ENCODE data around the gene HIPK3.
"Not testable (repeated sequence)": the region's sequence is repeated elsewhere in the genome, so short reads cannot be mapped to it uniquely, and the experiment has no call there.

HIPK3 gene

DNA sequence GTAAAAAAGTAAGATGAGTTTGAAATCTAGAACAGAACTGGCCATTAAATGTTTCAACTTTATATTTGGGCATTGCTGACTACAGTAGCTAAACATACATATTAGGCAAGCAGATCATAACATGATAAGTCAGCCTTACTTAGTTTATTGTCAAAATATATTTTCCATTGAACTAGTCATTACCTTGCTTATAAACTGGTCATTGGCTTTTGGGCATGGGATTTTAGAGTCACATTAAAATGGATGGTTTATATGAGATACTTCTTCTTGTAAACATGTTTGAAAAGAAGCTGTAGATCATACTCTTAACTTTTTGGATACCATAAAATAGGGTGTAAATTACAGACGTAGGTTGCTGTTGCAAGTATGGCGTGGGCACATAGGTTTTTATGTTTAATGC, 2.7 kb downstream of the HIPK3 start:
- no peak for DNase-seq (ENCODE audit: low read depth)

DNA sequence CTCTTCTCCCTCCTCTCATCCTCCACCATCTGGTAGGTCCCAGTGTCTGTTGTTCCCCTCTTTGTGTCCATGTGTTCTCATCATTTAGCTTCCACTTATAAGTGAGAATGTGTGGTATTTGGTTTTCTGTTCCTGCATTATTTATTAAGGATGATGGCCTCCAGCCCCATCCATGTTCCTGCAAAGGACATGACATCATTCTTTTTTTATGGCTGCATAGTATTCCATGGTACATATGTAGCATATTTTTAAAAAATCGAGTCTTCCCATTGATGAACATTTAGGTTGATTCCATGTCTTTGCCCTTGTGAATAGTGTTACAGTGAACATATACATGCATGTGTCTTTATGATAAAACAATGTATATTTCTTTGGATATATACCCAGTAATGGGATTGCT, 4.2 kb downstream of the HIPK3 start:
- not testable (repeated sequence) for DNase-seq (ENCODE audit: low read depth)

DNA sequence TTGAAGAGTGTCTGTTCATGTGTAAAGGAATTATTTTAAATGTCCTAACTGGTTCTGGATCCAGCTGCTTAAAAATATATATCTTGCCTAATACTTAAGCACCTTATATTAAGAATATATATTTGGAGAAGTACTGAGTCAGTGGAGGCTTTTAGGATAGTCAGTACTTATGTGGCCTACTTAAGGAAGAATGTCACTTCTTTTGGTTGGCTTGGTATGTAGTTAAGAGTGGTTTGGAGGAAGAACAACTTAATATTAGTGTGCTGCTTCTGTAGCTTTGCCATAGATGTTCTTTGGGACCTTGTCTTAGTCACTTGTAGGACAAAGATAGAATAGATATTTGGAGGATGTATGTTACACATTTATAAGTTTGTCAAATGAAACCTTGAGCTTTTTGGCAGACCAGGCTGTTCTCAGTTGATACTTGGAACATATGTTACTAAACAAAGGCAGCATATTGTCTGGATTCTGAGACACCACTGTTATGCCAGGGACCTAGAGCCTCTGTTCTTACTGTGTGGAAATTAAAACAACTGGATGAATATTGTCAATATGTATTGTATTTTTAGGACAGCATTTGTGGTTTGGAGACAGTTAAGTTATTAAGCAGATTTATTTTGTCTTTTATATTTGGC, 4.9 kb downstream of the HIPK3 start:
- DNase-seq (ENCODE audit: low read depth) = no peak

DNA sequence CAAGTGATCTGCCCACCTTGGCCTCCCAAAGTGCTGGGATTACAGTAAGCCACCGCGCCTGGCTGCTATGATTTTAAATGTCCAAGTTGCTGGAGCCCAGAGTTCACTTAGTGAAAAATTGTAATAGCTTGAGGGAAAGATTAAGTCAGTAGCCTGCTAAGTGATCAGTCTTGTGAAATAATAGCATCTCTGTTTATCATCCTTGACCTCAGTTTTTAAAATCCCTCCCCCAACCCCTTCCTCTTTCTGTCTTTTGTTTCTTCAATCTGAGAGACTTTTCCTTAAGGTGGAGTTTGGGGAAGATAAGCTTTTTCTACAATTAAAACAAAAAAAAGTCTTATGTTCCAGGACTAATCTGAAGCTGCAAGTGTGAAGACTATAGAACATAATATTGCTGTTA, 6.4 kb downstream of the HIPK3 start:
- no peak for DNase-seq (ENCODE audit: low read depth)

DNA sequence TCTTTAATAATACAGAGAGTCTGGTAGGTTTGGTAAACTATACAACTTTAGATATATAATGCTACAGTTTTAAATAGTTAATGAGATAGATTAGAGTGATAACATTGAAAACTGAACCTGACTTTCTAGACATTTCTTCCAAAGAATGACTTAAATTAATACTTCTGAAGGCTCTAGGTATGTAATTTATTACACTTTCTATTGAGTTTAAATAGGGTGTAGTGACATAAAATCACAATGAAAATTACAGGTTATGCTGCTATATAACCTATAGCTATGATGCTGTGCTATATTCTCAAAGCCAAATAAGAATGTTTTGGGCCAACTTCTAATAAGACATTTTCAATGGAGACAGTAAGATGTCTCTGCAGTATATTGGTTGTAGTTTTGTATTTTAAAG, 7.7 kb downstream of the HIPK3 start:
- DNase-seq (ENCODE audit: low read depth) = no peak

- DNase-seq (ENCODE audit: low read depth) = no peak
Observed at GRCh38 chr11:33266393-33267215, 9.4 kb downstream of the HIPK3 start.

DNA sequence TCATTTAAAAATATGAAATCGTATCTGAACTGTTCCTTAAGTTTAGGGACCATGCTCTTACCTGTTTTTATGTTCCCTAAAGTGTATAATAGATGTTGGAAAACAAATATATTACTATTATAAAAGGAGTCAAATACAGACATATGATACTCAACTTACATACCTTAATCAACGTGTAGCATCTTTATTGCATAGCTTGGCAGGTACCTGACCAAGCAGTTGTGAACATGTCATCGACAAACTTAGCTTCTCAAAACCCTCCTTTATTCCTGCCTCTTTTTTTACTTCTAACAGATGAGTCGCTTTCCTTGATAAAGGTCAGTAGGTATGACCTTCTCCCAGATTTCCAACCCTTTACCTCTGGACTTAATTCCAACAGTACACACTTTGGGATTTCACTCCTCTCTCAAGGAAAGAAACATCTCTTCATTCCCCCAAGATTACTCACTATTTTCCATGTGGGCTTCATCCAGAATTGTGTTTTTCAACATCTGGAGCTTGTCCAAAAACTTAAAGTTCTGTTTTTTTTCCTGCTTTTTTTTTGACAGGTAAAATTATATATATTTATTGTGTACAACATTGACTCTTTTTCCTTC, 11.9 kb downstream of the HIPK3 start:
- no peak for DNase-seq (ENCODE audit: low read depth)

GRCh38 chr11:33269822-33270221, 12.6 kb downstream of the HIPK3 start:
- no peak for DNase-seq (ENCODE audit: low read depth)

DNA sequence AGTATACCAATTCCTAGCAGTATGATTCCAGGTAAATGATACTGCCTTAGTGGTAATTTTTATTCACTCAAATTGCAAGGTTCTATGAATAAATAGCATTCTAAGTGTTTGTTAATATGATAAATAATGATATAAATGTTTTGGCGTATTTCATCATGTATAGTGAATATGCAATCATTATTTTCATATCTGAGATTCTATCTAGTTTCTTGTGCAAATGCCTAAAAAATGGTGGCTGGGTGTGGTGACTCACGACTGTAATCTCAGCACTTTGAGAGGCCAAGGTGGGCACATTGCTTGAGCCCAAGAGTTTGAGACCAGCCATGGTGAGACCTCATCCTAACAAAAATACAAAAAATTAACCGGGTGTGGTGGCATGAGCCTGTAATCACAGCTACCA, 13.9 kb downstream of the HIPK3 start:
- DNase-seq (ENCODE audit: low read depth) = no peak

GRCh38 chr11:33272338-33273107, 15.3 kb downstream of the HIPK3 start:
- DNase-seq (ENCODE audit: low read depth) = no peak

- no peak for DNase-seq (ENCODE audit: low read depth)
Observed at GRCh38 chr11:33273656-33274055, 16.5 kb downstream of the HIPK3 start.

DNA sequence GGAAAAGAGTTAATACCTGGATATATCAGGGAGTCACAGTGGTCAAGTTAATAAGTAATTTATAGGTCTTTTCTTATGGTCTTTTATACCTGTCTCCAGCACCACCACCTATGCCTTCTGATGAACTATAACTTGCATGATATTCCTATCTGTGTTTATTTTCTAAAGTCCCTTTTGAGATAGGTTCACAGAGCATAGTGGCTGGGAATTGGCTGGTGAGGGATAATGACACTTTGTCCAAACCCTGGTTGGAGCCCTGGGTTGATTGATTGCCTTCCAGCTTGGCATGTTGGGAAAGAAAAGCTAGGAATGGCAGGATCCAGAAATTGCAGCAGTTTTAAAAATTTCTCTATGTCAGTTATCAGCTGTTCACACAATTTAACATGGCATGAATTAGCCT, 23.2 kb downstream of the HIPK3 start:
- DNase-seq (ENCODE audit: low read depth) = no peak

GRCh38 chr11:33281758-33282157, 24.6 kb downstream of the HIPK3 start:
- no peak for DNase-seq (ENCODE audit: low read depth)

DNA sequence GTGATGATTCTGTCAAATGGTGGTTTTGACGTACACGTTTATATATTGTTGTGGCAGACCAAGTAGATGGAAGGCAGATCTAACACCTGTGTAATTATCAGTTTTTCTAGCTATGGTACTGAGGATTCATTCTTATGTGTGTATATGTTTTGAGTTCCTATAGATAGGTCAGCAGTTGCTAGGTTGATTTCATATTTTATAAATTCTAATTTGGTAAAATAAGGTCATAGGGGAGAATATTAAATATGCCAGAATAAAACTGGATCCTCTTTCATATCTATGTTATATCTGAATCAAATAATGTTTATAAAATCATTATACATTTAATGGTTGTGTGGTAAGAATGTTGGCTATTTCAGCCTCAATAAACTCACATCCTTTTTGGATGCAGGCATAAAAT, 27.6 kb downstream of the HIPK3 start:
- no peak for DNase-seq (ENCODE audit: low read depth)

DNA sequence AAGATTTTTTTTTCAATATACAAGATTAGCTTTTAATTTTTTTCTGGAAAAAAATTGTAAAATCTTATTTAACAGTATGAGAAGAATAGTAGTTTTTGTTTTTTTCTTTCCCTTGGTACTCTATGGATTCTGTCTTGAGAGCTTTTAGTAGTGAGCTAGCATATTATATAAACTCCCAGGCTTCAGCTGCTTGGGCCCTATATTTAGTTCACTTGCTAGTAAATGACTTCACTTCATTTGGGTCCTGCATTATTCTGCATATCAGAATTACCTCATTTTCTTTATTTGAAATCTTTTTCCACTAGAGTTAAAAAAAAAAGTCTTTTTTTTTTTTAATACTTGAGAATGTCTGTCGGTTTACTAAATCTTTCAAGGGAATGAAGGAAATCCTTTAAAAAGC, 33.1 kb downstream of the HIPK3 start:
- no peak for DNase-seq (ENCODE audit: low read depth)

- no peak for DNase-seq (ENCODE audit: low read depth)
Observed at GRCh38 chr11:33291004-33291777, 34.0 kb downstream of the HIPK3 start.

- no peak for DNase-seq (ENCODE audit: low read depth)
Observed at GRCh38 chr11:33292311-33292710, 35.1 kb downstream of the HIPK3 start.

- DNase-seq (ENCODE audit: low read depth) = no peak
Observed at GRCh38 chr11:33294224-33294623, 37.0 kb downstream of the HIPK3 start.

- DNase-seq (ENCODE audit: low read depth) = no peak
Observed at GRCh38 chr11:33294797-33295196, 37.6 kb downstream of the HIPK3 start.

- no peak for DNase-seq (ENCODE audit: low read depth)
Observed at GRCh38 chr11:33296695-33297094, 39.5 kb downstream of the HIPK3 start.

GRCh38 chr11:33303541-33303940, 46.4 kb downstream of the HIPK3 start:
- DNase-seq (ENCODE audit: low read depth) = no peak

DNA sequence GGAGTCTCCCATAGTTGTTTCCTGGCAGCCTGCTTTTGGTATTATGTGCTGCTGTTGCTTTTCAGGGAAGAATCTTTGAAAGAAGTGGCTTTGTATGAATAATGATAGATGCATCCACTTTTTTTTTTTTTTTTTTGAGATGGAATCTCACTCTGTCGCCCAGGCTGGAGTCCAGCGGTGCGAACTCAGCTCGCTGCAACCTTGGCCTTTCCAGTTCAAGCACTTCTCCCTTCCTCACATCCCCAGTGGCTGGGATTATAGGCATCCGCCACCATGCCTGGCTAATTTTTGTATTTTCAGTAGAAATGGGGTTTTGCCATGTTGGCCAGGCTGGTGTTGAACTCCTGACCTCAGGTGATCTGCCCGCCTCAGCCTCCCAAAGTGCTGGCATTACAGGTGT, 49.6 kb downstream of the HIPK3 start:
- DNase-seq (ENCODE audit: low read depth) = not testable (repeated sequence)
